ENCODE data around the gene TAF6. TPM values are rescaled to one million over a fixed set of nuclear protein-coding genes. Genes with fewer than 3 reads are reported as not detected.

TAF6 gene
- total and polyA plus RNA-seq, 2 of the 4 experiments (the other 2 are of a cell fraction), result 11.3 to 55.3 TPM

DNA sequence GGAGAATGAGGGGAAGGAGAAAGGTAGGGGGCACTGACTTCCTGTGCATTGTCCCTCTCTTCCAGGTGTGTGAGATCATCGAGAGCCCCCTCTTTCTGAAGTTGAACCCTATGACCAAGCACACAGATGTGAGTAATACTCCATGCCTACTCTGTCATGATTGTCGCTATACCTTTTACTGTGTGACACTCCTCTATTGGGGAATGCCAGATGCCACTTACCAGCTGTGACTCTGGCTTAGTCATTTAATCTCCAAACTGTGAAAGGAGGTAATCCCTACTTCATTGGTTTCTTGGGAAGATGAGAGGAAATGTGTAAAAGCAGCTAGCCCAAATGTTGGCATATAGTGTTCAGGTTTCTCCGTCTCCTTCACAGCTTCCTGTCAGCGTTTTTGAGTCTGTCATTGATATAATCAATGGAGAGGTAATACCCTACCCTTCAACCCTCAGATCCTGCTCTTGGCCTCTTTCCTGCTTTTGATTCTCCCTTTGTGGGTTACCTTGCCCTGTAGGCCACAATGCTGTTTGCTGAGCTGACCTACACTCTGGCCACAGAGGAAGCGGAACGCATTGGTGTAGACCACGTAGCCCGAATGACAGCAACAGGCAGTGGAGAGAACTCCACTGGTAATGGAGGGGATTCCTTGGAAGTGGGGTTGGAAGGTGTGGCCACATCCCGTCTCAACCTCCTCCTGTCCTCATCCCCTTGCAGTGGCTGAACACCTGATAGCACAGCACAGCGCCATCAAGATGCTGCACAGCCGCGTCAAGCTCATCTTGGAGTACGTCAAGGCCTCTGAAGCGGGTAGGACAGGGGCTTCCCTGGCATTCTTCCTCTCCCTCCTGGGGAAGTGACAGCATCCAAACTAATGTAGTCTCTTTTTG is 28.4 kb downstream of the TAF6 start:
- Histone ChIP-seq H2AFZ (replicated peaks; ENCODE audit: low read length, poor library complexity) (peak overlapping the region; percentile 5), H3K9ac (ENCODE audit: low read depth, low read length) (no peak overlapping the region), H3K27me3 (ENCODE audit: control insufficient read depth, insufficient read depth, low read length) (no peaks in the 10 kb centered on the region), H2BK5ac (ENCODE audit: low read depth, low read length, poor library complexity, severe bottlenecking) (peak overlapping the region; percentile 44), H3K56ac (ENCODE audit: extremely low read depth, insufficient read depth, low read length) (no peak overlapping the region), H3K36me3 (ENCODE audit: control insufficient read depth, insufficient read depth, low read length) (peaks cover 50% of the 10 kb centered on the region), H3K4me3 (ENCODE audit: insufficient read depth, low read depth, low read length) (no peak overlapping the region), H3K18ac (ENCODE audit: low read depth, low read length) (no peak overlapping the region), H3K4me2 (ENCODE audit: low read depth, low read length) (no peak overlapping the region), H3K79me1 (ENCODE audit: low read depth in 1 of 2, low read length in 2 of 2) (peaks cover 32 to 66% of the 10 kb centered on the region in 2 experiments), H4K20me1 (ENCODE audit: insufficient read depth, low read length) (peaks cover 15% of the 10 kb centered on the region), H2BK15ac (ENCODE audit: low read depth, low read length) (no peak overlapping the region; the same call in 2 of the 3 replicates), H4K91ac (ENCODE audit: insufficient read depth, low read depth, low read length) (no peak overlapping the region), H3K4me1 (ENCODE audit: control insufficient read depth, insufficient read depth, low read length) (peaks cover 16% of the 10 kb centered on the region), H3K4ac (ENCODE audit: low read depth, low read length) (peak overlapping the region; percentile 69), H2BK20ac (ENCODE audit: low read depth, low read length) (no peak overlapping the region; the same call in none of the 2 replicates), H4K5ac (ENCODE audit: low read depth, low read length) (0 out of 2 replicates have a peak overlapping the region, but pooled peaks have one; percentile 10), H3K27ac (ENCODE audit: insufficient read depth, low read length) (peak overlapping the region; percentile 38), H3K23ac (ENCODE audit: low read depth, low read length) (peak overlapping the region; percentile 63), H3K14ac (replicated peaks; ENCODE audit: low read depth, low read length) (0 out of 2 replicates have a peak overlapping the region, but pooled peaks have one; percentile 19), H3K9me1 (ENCODE audit: insufficient read depth, low read length) (peaks cover 13% of the 10 kb centered on the region), H2AK5ac (ENCODE audit: low read depth, low read length) (peak overlapping the region; percentile 87), H4K8ac (ENCODE audit: low read depth in 2 of 2, low read length in 2 of 2) (peak overlapping the region in 1 of 2 experiments; percentile 36; a peak in 1 of 4 replicates), H2AK9ac (replicated peaks; ENCODE audit: low read depth, low read length, poor library complexity) (peak overlapping the region; percentile 60), H3K9me3 (ENCODE audit: control insufficient read depth, insufficient read depth, low read length) (no peaks in the 10 kb centered on the region), H2BK120ac (ENCODE audit: low read depth, low read length) (peak overlapping the region; percentile 14; the same call in 1 of the 2 replicates)
- intact Hi-C loops (cut with micrococcal nuclease) (loop anchor here (1.0 kb wide), 1 partner anchor 10 kb away; no protein-coding TSS in a partner anchor), in situ Hi-C loops (cut with MboI; ENCODE audit: low sequenced_read_pairs) (no loop called here), dilution Hi-C loops (cut with HindIII; ENCODE audit: low sequenced_read_pairs, unreplicated experiment) (no loop called here)
- no peak for TF ChIP-seq FOS (IDR thresholded peaks at IDR 0.05; ENCODE audit: low read depth, low read length)
- no peak for TF ChIP-seq RAD21 (IDR thresholded peaks at IDR 0.05; ENCODE audit: low read length)
- no peak for TF ChIP-seq NFE2L2 (IDR thresholded peaks at IDR 0.05; ENCODE audit: low read depth, low read length)
- TF ChIP-seq SMC3 (IDR thresholded peaks at IDR 0.05; ENCODE audit: low read depth, low read length), result no peak
- no peak for TF ChIP-seq RFX5 (IDR thresholded peaks at IDR 0.05; ENCODE audit: low read depth, low read length)
- no peak for TF ChIP-seq ELK1 (IDR thresholded peaks at IDR 0.05; ENCODE audit: borderline replicate concordance, low read depth, low read length)
- TF ChIP-seq MAZ (IDR thresholded peaks at IDR 0.05; ENCODE audit: borderline replicate concordance, low read depth, low read length), result no peak
- TF ChIP-seq CHD1 (IDR thresholded peaks at IDR 0.05; ENCODE audit: low read depth, low read length), result no peak
- TF ChIP-seq BHLHE40 (IDR thresholded peaks at IDR 0.05; ENCODE audit: low read depth, low read length), result no peak
- no peak for TF ChIP-seq RCOR1 (IDR thresholded peaks at IDR 0.05; ENCODE audit: insufficient replicate concordance, low read length)
- TF ChIP-seq MXI1 (IDR thresholded peaks at IDR 0.05; ENCODE audit: borderline replicate concordance, low read depth, low read length), result no peak
- ATAC-seq (ENCODE audit: low read depth) (no peak), DNase-seq (no peak)
- WGBS, 2 experiments (ENCODE audit: extremely low coverage in 2 of 2, insufficient read length in 1 of 2), result no CpG with 5 or more reads among the region's 14 CpGs
- BruUV-seq (replicated peaks), result no TSS peak
- ChIA-PET CTCF (interaction anchor here (1.6 kb wide), 1 partner anchor 10 kb away, joined by 5 read pairs; no protein-coding TSS in a partner anchor), POLR2A (ENCODE audit: unreplicated experiment) (interaction anchor here (0.5 to 0.7 kb wide), 2 partner anchors 21 to 125 kb away, joined by 3 to 8 read pairs; no protein-coding TSS in a partner anchor)
